Central memory CD4-positive, alpha-beta T cell (primary cell): ENCODE data around the gene PIH1D2.
"Not testable (repeated sequence)": the region's sequence is repeated elsewhere in the genome, so short reads cannot be mapped to it uniquely, and the experiment has no call there.

ENCODE experiments used
- DNase-seq: peaks from one replicate; pipeline ENCODE4 v3.0.0; 2022

PIH1D2 gene

GRCh38 chr11:112051768-112052167, 22.0 kb downstream of the PIH1D2 start:
- no peak for DNase-seq

- DNase-seq = no peak
These were observed 23.1 kb downstream of the PIH1D2 start for GRCh38 chr11:112050721-112051120.

- no peak for DNase-seq
These were observed 24.0 kb downstream of the PIH1D2 start for GRCh38 chr11:112049777-112050176.

- not testable (repeated sequence) for DNase-seq
These were observed 25.6 kb downstream of the PIH1D2 start for GRCh38 chr11:112048256-112048655.

- DNase-seq = not testable (repeated sequence)
These were observed 27.2 kb downstream of the PIH1D2 start for GRCh38 chr11:112046647-112047046.

- no peak for DNase-seq
These were observed 28.9 kb downstream of the PIH1D2 start for GRCh38 chr11:112044961-112045360.

- DNase-seq = no peak
These were observed 30.9 kb downstream of the PIH1D2 start for GRCh38 chr11:112042961-112043304.

GRCh38 chr11:112042161-112042960, 31.5 kb downstream of the PIH1D2 start:
- DNase-seq = no peak

- no peak for DNase-seq
These were observed 36.3 kb downstream of the PIH1D2 start for GRCh38 chr11:112037527-112037926.

- DNase-seq = no peak
These were observed 39.9 kb downstream of the PIH1D2 start for GRCh38 chr11:112033902-112034301.

- no peak for DNase-seq
These were observed 44.4 kb downstream of the PIH1D2 start for GRCh38 chr11:112029460-112029859.

- not testable (repeated sequence) for DNase-seq
These were observed 46.9 kb downstream of the PIH1D2 start for GRCh38 chr11:112026784-112027410.

- DNase-seq = no peak
These were observed 48.1 kb downstream of the PIH1D2 start for GRCh38 chr11:112025707-112026106.

- peak; percentile 86 for DNase-seq
These were observed 48.8 kb downstream of the PIH1D2 start, which contains the start of gene DLAT for GRCh38 chr11:112024773-112025678. Gene DLAT (plus strand): TSS chr11:112025408. CDS start chr11:112025473, 65 bp downstream.

- DNase-seq = peak; percentile 10
These were observed 49.5 kb downstream of the PIH1D2 start for GRCh38 chr11:112024178-112024772.

GRCh38 chr11:112023104-112023503, 50.7 kb downstream of the PIH1D2 start:
- DNase-seq = no peak

GRCh38 chr11:112019066-112019465, 54.8 kb downstream of the PIH1D2 start:
- no peak for DNase-seq
